SH-SY5Y (cell line): Measurements from ENCODE around the gene IL5RA.

ENCODE experiments used
- GATA2 ChIP-seq: IDR thresholded peaks from 2 replicates; pipeline ENCODE4 v1.6.1; 2011; ENCODE audit warnings: mild to moderate bottlenecking, low read depth, low read length
- GATA3 ChIP-seq: IDR thresholded peaks from 2 replicates; pipeline ENCODE4 v1.6.1; 2011; ENCODE audit warnings: low read depth, mild to moderate bottlenecking, low read length, moderate library complexity

DNA sequence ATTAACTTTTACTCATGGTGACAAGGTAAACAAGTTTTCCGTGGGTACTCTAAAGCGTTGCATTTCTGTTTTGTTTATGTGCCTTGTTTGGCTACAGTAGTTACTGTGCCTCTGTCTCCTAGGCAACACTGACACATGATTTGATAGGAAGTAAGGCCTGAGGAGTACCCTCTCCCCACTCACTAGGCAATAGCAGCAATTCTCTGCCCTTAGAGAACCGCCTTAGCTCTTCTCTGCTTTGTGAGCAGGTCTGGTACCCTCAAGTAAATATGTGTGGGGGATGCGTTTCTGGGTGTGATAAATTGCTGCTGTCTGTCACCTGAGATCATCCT is at the start of gene IL5RA:
- TF ChIP-seq GATA3 (no peak), GATA2 (no peak)
